Brain microvascular endothelial cell (primary cell): Measurements from ENCODE around the gene PPP4R2.

ENCODE experiments used
- DNase-seq: peaks from one replicate; pipeline ENCODE4 v3.0.0-alpha.2; 2020
- H3K27ac ChIP-seq: fragments of 250-450 bp; sonication (Bioruptor Pico); 2 replicates; pipeline ENCODE4 v1.5.1; 2020; ENCODE audit warnings: mild to moderate bottlenecking, moderate library complexity
- H3K27me3 ChIP-seq: fragments of 250-450 bp; sonication (Bioruptor Pico); replicated peaks from 2 replicates; pipeline ENCODE4 v1.5.1; 2020; ENCODE audit warnings: mild to moderate bottlenecking
- H3K36me3 ChIP-seq: fragments of 250-450 bp; sonication (Bioruptor Pico); replicated peaks from 2 replicates; pipeline ENCODE4 v1.5.1; 2020; ENCODE audit warnings: mild to moderate bottlenecking
- H3K4me3 ChIP-seq: 2 replicates; pipeline ENCODE4 v1.5.1; 2011; ENCODE audit warnings: low read depth, mild to moderate bottlenecking, control low read depth, low read length, moderate library complexity
- in situ Hi-C: cut with HindIII; loops from 2 replicates; pipeline ENCODE4 v1.10.0; 2017; ENCODE audit warnings: low sequenced_read_pairs, low pct_ligation_motif_present
- TF ChIP-seq, protein P1 (sequence below): IDR thresholded peaks from 2 replicates; pipeline ENCODE4 v1.5.1; 2011; ENCODE audit warnings: low read depth, mild to moderate bottlenecking, moderate library complexity, low read length, control low read depth, inconsistent platforms; ENCODE audit errors: missing control alignments

Gene PPP4R2

DNA sequence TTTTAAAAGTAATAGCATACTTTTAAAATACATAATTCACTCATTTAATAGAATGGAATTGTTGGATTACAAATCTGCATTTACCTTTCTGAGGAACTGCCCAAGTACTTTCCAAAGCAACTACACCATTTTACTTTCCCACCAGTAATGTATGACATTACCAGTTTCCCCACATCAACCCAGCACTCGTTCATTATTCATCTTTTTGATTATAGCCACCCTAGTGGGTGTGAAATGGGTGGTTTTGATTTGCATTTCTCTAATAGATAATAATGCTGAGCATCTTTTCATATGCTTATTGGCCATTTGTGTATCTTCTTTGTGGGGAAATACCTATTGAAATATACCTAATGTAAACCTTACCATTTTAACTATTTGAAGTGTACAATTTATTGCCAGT is 46.8 kb downstream of the PPP4R2 start:
- in situ Hi-C loops, result no loop called here
- H3K27ac ChIP-seq, result no peak overlapping the region

DNA sequence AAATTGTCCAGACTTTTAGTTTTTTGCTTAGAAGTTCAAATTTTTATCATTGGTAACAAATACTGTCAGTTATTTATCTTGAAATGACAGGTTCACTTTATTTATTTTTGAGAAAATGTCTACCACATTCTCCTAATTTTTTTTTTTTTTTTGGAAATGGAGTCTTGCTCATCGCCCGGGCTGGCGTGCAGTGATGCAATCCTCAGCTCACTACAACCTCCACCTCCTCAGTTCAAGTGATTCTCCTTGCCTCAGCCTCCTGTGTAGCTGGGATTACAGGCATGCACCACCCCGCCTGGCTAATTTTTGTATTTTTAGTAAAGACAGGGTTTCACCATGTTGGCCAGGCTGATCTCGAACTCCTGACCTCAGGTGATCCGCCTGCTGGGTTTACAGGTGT is 48.8 kb downstream of the PPP4R2 start:
- Histone ChIP-seq H3K36me3 (no peaks in the 10 kb centered on the region), H3K27ac (no peak overlapping the region), H3K4me3 (no peak overlapping the region), H3K27me3 (no peaks in the 10 kb centered on the region)
- in situ Hi-C loops, result no loop called here
- TF ChIP-seq, protein P1, sequence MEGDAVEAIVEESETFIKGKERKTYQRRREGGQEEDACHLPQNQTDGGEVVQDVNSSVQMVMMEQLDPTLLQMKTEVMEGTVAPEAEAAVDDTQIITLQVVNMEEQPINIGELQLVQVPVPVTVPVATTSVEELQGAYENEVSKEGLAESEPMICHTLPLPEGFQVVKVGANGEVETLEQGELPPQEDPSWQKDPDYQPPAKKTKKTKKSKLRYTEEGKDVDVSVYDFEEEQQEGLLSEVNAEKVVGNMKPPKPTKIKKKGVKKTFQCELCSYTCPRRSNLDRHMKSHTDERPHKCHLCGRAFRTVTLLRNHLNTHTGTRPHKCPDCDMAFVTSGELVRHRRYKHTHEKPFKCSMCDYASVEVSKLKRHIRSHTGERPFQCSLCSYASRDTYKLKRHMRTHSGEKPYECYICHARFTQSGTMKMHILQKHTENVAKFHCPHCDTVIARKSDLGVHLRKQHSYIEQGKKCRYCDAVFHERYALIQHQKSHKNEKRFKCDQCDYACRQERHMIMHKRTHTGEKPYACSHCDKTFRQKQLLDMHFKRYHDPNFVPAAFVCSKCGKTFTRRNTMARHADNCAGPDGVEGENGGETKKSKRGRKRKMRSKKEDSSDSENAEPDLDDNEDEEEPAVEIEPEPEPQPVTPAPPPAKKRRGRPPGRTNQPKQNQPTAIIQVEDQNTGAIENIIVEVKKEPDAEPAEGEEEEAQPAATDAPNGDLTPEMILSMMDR, result no peak
- no peak for DNase-seq

More for the DNA sequence above, 46.8 kb downstream of the PPP4R2 start:
- no peaks in the 10 kb centered on the region for H3K36me3 ChIP-seq
- no peak overlapping the region for H3K4me3 ChIP-seq
- TF ChIP-seq, protein P1, result no peak
- no peak for DNase-seq
- H3K27me3 ChIP-seq, result no peaks in the 10 kb centered on the region

DNA sequence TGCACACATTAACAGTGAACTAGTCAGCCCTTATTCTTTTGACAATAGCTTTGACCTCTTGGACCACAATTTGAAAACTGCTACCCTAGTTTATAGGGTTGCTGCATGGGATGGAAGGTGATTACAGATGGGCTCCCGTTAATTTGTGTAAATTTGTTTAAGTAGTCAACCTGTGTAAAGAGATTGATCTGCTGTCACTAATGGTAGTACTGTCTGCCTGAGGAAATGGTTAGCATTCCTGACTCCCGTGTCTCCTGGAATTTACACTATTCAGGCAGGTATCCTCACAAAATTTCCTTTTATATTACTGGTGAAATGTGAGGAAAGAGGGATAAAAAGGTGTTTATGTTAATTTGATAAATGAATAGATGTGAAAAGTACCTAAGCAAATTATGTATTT is 49.6 kb downstream of the PPP4R2 start:
- Histone ChIP-seq H3K36me3 (no peaks in the 10 kb centered on the region), H3K27ac (no peak overlapping the region), H3K27me3 (no peaks in the 10 kb centered on the region), H3K4me3 (no peak overlapping the region)
- no peak for DNase-seq
- in situ Hi-C loops, result no loop called here
- TF ChIP-seq, protein P1, result no peak

DNA sequence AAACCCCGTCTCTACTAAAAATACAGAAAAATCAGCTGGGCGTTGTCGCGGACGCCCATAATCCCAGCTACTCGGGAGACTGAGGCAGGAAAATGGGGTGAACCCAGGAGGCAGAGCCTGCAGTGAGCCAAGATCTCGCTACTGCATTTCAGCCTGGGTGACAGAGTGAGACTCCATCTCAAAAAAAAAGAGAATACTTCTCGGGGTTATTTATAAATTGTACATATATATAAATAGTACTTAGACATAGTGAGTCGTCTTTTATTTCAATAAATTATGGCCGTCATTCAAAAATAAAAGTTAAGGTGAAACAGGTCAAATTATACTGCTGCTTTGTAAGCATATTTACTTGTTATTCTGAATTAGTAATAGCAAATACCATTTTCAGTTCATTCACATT is 52.7 kb downstream of the PPP4R2 start:
- Histone ChIP-seq H3K27ac (no peak overlapping the region), H3K27me3 (no peaks in the 10 kb centered on the region), H3K36me3 (no peaks in the 10 kb centered on the region), H3K4me3 (no peak overlapping the region)
- no peak for DNase-seq
- TF ChIP-seq, protein P1, result no peak
- in situ Hi-C loops, result no loop called here

DNA sequence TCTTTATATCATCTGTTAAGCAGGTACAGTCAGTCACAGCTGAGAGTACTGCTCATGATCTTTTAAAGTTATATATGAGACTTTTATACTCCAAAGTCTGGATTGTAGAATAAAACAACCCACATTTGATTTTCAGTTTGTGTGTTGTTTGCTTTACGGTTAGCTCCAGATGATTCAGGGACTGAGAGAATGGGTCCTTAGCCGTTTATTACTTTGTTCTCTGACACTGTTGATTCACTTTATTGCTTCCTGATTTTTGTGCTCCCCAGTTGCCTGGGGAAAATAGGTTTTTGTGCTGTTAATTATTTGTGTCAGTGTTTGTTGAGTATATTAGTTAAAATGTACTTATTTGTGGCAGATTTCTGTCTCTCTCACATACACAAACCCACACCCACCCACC is 56.2 kb downstream of the PPP4R2 start:
- no peak for DNase-seq
- TF ChIP-seq, protein P1, result no peak
- Histone ChIP-seq H3K27me3 (no peaks in the 10 kb centered on the region), H3K36me3 (no peaks in the 10 kb centered on the region), H3K27ac (no peak overlapping the region), H3K4me3 (no peak overlapping the region)
- in situ Hi-C loops, result no loop called here

DNA sequence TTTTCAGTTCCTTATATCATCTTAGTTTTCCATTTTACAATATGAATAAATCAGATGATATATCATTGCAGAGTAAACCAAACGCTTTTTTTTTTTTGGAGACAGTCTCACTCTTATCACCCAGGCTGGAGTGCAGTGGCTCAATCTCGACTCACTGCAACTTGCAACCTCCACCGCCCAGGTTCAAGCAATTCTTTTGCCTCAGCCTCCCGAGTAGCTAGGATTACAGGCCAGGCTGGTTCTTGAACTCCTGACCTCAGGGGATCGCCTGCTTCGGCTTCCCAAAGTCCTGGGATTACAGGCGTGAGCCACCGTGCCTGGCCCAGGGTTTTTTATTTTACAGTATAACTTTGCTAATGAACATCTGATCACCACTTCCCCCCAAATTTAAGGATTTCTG is 59.0 kb downstream of the PPP4R2 start:
- no peak for DNase-seq
- in situ Hi-C loops, result no loop called here
- Histone ChIP-seq H3K4me3 (no peak overlapping the region), H3K27ac (peak overlapping the region; percentile 43), H3K36me3 (no peaks in the 10 kb centered on the region), H3K27me3 (no peaks in the 10 kb centered on the region)
- TF ChIP-seq, protein P1, result no peak
